GM21360 (cell line): ENCODE measurements around the gene TTC28.
"Not testable (repeated sequence)": the region's sequence is repeated elsewhere in the genome, so short reads cannot be mapped to it uniquely, and the experiment has no call there.

Experiments used
- ATAC-seq: cut with Tn5 transposase; IDR thresholded peaks from one replicate; pipeline ENCODE4 v1.9.1; 2021; ENCODE audit warnings: mild to moderate bottlenecking, moderate library complexity; ENCODE audit not compliant: unreplicated experiment

The TTC28 gene

DNA sequence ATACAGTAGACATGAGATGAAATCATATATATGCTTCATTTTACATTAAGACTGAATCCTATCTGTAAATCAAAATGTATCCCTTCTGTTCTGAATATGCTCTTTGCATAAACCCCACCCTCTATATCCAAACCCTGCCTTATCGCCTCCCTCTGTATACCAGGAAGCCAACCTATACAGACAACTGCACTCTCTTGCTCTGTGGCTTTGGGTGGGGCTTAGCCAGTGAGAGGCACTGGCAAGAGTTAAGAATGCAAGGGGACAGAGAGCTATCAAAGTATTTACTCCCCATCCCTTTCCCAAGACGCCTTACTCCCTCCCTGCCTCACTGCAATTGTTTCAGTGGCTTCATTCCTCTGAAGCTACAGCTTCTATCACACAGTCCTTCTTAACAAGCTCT lies 309.8 kb downstream of the TTC28 start:
- ATAC-seq: no peak

DNA sequence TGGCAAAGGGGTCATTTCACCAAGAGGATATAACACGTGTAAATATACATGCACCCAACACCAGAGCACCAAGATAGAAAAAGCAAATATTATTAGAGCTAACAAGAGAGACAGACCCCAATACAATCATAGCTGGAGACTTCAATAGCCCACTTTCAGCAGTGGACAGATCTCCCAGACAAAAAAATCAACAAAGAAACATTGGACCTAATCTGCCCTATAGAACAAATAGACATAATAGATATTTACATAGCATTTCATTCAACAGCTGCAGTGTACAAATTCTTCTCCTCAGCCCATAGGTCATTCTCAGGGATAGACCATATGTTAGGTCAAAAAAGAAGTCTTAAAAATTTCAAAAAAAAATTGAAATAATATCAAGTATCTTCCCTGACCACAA lies 312.8 kb downstream of the TTC28 start:
- no peak for ATAC-seq

DNA sequence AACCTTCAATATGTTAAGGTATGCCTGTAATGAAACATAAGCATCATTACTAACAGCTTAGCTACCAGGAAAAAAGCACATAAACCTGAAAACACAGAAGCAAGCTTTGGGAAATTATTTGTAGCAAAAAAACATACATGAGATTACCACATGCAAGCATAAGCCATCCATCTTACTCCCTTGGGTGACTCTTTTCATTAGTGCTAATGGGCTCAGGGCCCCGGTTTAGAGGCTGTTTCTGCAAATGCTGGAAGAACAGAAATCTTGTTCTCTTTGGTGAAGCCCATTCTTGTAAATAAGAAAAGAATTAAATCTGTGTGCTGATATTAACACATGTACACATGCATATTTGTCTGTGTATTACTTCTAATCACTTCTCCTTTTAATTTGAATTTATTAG lies 314.3 kb downstream of the TTC28 start:
- ATAC-seq: no peak

DNA sequence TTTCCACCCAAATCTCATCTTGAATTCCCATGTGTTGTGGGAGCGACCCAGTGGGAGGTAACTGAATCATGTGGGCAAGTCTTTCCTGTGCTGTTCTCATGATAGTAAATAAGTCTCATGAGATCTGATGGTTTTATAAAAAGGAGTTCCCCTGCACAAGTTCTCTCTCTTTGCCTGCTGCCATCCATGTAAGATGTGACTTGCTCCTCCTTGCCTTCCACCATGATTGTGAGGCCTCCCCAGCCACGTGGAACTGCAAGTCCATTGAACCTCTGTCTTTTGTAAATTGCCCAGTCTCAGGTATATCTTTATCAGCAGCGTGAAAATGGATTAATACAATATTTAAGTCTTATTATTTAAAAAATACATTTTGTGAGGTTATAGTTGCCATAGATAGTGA lies 315.5 kb downstream of the TTC28 start:
- ATAC-seq: not testable (repeated sequence)

DNA sequence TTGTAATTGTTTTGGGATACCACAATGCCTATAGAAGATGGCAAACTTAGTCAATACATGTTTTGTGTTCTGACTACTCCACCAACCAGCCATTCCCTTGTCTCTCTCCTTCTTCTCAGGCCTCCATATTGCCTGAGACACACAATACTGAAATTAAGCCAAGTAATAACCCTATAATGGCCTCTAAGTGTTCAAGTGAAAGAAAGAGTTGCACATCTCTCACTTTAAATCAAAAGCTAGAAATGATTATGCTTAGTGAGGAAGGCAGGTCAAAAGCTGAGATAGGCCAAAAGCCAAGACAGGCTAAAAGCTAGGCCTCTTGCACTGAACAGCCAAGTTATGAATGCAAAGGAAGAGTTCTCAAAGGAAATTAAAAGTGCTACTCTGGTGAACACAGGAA lies 318.7 kb downstream of the TTC28 start:
- ATAC-seq: no peak

DNA sequence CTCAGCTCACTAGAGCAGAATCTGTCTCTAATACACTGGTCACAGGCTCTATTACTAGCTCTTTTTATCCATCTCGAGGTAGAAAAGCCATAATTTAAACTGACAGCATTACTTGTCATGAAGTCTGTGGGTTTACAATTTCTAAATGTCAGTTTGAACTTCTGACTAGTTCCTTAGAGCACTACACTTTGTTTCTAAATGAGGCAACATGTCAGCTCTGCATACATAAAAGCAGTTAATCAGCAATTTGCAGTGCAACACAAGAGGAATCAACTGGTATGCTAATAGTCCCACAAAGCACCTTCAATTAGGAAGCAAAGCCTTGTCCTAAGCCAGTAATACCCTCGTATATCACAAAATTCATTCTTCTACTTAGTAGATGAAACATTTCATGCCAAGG lies 321.3 kb downstream of the TTC28 start:
- no peak for ATAC-seq

DNA sequence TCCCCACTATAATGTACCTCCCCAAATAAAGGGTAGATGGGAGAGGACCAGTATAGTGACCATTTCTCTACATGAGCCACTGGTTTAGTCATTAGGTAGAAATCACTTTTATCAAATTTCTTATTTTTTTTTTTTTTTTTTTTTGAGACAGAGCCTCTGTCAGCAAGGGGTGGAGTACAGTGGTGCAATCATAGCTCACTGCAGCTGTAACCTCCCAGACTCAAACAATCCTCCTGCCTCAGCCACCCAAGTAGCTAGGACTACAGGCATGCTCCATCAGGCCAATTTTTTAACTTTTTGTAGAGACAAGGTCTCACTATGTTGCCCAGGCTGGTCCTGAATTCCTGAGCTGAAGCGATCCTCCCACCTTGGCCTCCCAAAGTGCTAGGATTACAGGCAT lies 322.4 kb downstream of the TTC28 start:
- no peak for ATAC-seq

DNA sequence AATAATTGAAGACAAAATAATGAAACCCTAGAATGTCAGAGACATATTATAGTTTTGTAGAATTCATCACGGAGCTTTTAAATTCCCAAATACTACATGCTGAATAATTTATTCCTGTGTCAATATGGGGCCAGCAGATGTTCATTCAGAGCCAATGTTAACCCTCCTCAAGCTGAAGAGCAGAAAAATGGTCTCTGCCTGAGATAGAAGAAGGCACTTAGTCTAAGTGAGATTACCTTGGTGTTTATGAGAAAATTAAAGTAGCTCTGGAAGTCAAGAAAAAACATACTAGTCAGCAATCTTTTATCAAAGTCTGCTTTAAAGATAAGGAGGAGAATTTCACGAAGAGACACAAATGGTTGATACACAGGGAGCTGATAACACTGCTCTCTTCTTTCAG lies 328.2 kb downstream of the TTC28 start:
- ATAC-seq: no peak

DNA sequence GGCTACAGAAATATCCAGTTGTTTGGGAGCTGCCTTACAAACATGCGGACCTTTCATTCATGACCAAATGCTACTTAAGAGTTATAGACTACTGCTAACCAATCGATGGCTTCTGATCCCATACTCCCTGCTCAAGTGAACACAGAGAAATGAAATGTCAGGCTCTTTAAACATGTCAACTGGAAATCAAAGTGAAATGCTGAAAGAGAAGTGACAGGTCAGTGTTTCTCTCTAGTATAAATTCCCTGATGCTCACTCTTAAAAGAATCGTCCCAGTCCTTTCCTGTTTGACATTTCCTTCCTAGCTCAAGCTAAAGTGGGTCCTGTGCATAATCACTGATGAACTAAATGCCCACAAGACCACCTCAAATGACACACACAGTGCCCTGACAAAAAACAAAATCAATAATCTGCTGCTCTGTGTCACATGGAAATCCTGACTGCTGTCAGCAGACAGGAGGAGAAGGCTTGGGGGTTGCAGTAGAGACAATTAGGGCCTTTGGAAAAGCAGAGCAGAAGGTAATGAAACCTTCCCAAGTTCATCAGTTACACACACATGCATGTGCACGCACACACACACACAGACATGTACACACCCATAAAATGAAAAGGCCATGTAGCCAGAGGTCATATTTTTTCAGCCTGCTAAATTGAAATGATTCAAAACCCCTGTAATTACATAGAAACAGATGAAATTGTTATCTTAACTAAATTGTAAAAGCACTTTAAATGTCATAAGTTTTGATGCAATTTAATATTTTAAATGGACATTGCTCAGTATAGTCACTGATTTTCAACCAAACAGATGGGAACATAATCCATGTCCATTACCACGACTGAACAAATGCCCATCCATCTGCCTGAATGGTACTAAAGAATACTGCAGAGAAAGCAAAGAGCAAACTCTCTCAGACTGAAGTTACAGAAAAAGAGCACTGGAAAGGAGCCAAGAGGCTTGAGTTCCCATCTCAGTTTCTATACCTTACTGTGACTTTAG lies 330.7 kb downstream of the TTC28 start:
- no peak for ATAC-seq

DNA sequence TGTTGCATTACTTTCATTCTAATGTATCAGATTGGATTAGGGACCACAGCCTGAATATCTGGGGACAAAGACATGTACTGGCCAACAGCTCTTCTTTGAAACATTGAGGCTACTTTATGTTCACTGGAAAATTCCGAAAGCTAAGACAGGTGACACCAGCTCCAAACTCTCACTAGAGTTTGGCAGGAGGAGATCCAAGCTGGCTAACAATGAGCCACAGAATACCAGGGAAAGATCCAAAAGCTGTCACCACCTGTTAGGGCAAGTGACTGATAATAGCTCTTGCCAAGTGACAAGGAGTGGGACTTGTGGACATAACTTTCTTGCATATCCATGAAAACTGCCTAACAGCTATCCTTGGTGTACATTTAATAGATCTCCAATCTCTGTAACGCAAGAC lies 333.3 kb downstream of the TTC28 start:
- no peak for ATAC-seq

DNA sequence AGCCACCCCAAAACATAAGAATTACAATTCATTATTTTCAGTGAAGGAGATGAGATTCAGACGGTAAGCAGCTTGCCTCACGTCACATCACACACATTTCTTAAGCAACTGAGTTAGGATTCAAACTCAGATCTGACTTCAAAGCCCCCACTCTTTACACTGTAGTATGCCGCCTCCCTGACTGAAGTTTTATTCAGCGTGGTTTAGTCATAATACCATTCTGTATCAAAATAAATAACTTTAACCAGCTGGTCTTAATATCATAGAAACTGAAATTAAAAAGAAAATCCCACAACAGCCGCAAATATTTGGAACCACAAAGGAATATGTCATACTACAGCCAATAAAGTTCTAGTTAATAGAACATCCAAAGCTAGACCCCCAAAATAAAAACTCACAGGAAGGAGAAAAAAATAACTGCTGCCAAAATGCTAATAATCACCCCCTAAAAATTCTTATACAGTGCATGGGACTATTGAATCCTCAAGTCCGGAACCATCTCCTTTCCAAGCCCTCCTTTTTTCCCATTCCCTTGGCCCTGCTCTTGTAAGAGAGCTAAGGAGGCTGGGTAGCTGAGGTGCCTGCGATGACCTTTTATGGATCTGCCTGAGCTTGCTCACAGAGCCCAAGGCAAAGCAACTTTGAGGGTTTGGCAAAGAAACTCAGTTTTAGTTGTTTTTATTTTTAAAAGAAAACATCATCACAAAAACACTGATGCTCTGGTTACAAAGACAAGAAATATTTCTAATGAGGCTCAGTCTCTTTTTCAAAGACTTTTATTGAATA lies 334.5 kb downstream of the TTC28 start:
- no peak for ATAC-seq

DNA sequence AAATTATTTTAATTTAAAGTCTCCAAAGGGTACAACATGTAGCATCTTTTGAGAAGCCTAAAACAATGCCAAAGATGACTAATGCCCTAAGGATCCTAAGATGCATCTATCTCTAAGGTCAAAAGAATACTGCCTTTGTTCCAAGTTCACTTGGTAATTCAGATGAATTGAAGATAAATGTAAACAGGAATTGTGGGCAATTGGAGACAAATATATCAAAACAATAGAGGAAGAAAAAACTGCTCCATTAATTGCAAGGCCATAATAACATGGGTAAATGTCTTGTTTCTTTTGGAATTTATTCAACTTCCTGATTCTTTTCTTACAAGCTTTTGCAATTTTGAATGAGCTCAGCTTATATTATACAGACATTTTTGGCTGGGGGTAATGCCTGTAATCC lies 338.6 kb downstream of the TTC28 start:
- ATAC-seq: no peak

DNA sequence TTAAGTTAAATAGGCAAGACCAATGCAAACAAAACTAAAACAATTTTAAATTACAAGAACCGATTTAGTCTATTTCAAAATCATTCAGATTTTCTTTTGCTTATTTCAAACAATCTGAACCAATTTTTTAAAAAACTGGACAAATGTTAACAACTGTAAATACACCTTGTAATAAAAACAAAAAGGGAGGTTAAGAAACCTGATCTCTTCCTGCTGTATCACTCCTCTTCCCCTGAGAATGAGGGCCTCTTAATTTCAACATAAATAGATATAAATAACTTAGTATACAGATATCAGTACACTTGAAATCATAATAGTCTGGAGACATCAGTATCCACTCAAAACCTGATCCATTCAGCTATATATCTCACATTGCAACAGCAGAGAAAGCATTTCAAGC lies 346.6 kb downstream of the TTC28 start:
- no peak for ATAC-seq

DNA sequence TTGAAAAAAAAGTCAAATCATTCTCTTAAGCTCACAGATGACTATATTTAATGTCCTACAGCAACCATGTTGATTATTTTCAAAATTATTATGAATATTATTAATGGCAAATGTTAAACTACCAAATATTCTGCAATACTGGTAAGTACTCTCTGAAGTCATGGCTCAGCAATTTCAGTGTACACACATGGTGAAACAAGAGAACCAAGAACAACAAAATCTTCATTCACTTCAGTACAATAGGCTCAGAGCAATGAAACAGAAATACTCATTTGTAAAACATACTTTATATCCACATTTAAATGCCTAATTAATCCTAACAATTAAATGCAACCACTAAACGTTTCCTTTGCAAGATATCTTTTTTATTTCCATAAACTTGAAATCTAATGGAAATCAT lies 347.2 kb downstream of the TTC28 start:
- ATAC-seq: no peak

DNA sequence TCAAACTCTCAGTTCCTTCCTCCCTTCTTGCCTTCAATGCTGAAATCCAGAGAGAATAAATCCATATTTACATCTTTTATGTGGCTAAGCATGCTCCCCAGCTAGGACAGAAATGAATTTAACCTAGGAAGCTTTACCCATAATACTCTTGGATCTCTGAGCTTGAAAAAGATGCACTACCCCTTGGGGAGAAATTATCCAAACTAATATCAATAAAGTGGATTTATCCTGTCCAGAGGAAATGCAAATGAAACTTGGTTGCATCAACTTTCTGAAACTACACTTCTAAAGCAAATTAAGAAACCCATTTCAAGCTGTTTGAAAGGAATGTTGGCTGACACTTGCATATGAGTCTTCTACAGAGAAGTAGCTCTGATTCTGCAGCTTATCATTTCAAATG lies 347.9 kb downstream of the TTC28 start:
- ATAC-seq: no peak

DNA sequence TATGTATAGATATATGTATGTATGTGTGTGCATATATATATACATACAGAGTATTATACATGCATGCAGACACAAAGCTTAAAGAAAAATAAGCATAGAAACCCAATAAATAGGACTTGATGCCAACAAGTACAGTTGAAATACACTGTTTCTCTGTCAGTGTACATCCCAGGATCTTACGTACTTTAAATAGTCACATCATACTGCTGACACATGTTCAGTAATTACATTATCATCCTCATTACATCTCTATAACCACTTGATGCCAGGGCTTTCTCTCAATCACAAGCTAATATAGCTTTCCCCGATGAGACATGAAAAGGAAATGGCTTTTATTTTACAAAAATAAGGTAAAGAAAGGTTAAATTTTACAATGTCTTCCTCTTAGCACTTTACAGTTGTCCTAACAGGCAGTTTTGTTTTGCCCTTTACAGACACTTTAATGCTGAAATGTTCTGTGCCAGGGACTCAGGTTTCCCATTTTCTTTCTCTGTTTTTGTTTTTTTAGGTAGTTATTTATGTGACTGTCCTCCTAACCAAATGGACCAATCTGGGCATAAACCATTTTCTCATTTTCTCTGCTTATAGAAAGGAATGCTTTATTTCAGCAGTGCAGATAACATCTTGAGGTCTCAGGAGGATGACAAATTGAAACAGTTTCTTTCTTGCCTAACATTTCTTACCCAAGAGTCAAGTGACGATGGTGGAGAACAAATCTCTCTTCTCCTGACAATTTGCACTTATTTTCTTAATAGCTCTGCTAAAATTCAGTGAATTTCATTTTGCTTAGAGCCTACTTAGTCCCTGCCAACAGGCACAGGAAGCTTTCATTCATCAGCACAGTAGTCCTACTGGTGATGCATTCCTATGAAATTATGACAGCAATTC lies 350.2 kb downstream of the TTC28 start:
- ATAC-seq: no peak

DNA sequence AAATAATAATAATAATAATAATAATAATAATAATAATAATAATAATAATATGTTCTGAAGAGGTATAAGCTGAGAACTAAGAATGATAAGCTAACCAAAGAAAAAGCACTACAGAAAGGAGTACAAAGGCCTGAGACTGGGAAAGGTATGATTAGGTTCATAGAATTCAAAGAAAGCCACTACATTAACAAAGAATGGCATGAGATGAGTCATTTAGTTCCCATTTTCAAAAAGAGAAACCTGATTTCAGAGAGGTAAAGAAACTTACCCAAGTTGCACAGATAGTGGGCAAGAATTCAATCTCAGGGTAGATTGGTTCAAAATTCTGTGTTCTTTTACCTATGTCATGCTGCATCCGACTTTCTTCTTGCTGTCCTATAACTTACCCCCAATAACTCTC lies 350.9 kb downstream of the TTC28 start:
- no peak for ATAC-seq

DNA sequence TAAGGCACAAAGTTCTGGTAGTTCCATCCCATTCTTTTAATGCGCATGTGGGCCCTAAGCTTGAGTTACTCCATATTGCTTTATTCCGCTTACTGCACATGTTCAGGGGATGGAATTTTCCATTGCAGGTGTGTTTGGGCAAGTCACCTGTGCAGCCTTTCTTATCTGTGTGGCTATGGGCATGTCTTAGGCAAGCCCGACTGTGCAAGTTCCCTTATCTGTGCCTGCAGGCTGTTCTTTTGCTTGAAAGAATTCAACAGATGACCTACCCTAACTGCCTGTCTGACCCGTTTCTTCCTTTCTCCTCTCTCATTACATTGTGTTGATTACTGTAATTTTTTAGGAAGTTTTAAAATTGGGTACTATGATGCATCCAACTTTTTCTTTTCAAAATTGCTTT lies 363.6 kb downstream of the TTC28 start:
- no peak for ATAC-seq

DNA sequence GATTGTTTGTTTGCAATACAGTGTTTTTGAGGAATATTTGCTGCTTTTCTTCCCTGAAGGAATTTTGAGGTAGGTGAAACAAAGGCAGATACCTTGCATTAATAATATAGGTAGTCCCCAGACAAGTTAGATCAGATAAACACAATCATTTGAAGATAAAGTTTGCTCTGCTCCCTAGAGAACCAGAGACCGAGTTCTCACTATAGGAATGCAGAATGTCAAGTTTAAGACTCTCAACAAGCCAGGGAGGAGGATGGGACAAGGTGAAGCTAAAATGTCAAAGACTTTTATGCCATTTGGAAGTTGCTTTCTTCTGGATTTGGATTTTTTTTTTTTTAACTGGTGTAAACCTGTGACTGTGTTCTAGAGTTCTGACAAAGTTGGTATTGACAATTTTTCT lies 364.7 kb downstream of the TTC28 start:
- ATAC-seq: no peak

DNA sequence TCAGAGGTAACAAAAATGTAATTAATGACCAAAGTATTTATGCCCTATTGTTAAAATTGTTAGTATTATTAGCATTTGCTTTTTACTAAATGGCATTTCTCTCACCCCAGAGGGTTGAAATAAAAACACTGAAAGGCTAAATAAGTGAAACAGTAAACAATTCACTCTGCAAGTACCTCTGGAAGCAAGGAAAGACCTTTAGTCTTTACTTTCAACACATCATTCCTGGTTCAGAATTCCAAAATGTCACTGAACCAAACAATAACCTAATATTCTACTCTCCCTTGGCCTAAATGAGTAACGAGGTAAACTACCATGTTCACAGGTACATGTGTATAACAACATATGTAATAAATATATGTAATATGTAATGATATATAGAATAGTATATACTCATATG lies 369.3 kb downstream of the TTC28 start:
- no peak for ATAC-seq

DNA sequence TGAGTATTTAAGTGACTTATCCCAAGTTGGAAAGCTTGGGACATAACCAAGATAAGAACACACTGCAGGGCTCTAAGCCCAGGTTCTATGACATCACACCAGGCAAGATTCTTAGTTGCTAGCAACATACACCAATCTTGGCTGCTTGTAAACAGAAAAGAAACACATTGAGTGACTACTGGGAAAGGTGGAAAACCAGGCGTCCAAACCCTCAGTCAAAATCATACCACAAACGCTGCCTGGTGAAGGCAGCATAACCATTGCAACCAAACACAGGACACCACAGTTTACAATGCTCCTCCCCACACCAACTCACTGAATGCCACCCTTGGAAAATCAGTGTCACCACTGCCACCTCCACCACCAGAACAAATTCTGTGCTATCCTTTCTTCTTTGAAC lies 379.9 kb downstream of the TTC28 start:
- ATAC-seq: no peak
